Peyer's patch (tissue), 4 donors: ENCODE data around the gene CCL28.

Experiments used
- POLR2A ChIP-seq, 2 donors: fragments of 450-650 bp; IDR thresholded peaks; one replicate each; pipeline ENCODE4 v1.5.1; 2017; ENCODE audit warnings: antibody characterized with exemption in 2 of 2, mild to moderate bottlenecking in 2 of 2, moderate library complexity in 2 of 2
- TF ChIP-seq, protein P1 (sequence below), 6 experiments: fragments of 450-650 bp in 4 of 6; fragments of 200-600 bp in 2 of 6; sonication (generic) in 1 of 6; IDR thresholded peaks; one replicate each; pipeline ENCODE4 v1.5.1; 2017 to 2019; ENCODE audit warnings: antibody characterized with exemption in 6 of 6, mild to moderate bottlenecking in 3 of 6, moderate library complexity in 1 of 6

DNA sequence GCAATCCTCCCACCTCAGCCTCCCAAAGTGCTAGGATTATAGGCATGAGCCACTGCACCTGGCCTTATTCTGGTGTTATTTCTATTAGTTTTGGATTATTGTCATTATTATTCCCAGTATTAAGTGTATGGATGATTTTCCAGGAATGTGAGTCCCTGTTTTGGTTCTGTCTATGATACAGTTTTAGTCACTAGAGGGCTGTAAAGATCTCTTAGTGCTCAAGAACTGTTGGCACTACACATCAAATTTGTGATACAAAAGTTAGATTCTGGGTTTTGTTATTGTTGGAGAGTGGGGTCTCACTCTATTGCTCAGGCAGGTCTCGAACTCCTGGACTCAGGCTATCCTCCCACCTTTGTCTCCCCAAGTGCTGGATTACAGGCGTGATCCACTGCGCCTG is 12.1 kb downstream of the CCL28 start:
- TF ChIP-seq, protein P1, sequence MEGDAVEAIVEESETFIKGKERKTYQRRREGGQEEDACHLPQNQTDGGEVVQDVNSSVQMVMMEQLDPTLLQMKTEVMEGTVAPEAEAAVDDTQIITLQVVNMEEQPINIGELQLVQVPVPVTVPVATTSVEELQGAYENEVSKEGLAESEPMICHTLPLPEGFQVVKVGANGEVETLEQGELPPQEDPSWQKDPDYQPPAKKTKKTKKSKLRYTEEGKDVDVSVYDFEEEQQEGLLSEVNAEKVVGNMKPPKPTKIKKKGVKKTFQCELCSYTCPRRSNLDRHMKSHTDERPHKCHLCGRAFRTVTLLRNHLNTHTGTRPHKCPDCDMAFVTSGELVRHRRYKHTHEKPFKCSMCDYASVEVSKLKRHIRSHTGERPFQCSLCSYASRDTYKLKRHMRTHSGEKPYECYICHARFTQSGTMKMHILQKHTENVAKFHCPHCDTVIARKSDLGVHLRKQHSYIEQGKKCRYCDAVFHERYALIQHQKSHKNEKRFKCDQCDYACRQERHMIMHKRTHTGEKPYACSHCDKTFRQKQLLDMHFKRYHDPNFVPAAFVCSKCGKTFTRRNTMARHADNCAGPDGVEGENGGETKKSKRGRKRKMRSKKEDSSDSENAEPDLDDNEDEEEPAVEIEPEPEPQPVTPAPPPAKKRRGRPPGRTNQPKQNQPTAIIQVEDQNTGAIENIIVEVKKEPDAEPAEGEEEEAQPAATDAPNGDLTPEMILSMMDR (IDR thresholded peaks at IDR 0.05): peak in 2 of 6 experiments; percentile 2 to 19
- no peak for TF ChIP-seq POLR2A (IDR thresholded peaks at IDR 0.05)
